NOMO-1 (cell line): ENCODE measurements around the gene LBHD2.
A peak's percentile ranks its signal among the peaks of the same experiment; 100 is the strongest.

Source experiments
- DNase-seq, 2 experiments: peaks; one replicate each; lab custom pipeline; 2025; ENCODE audit not compliant: unreplicated experiment in 2 of 2; lab: John Stamatoyannopoulos, UW

Gene LBHD2

GRCh38 chr14:103067231-103067954 lies 16.6 kb upstream of the LBHD2 start:
- no peak for DNase-seq

GRCh38 chr14:103068351-103069073 lies 15.5 kb upstream of the LBHD2 start:
- no peak for DNase-seq

- DNase-seq, result no peak
Measured at GRCh38 chr14:103070263-103070885, 13.6 kb upstream of the LBHD2 start.

- no peak for DNase-seq
Measured at GRCh38 chr14:103070971-103071542, 13.0 kb upstream of the LBHD2 start.

GRCh38 chr14:103071544-103072251 lies 12.3 kb upstream of the LBHD2 start:
- DNase-seq, result peak in 1 of 2 experiments; percentile 4

- DNase-seq, result no peak
Measured at GRCh38 chr14:103072595-103073366, 11.2 kb upstream of the LBHD2 start.

GRCh38 chr14:103073367-103073875 lies 10.6 kb upstream of the LBHD2 start:
- no peak for DNase-seq

- DNase-seq, result no peak
Measured at GRCh38 chr14:103073876-103074728, 9.9 kb upstream of the LBHD2 start.

- no peak for DNase-seq
Measured at GRCh38 chr14:103074729-103075367, 9.2 kb upstream of the LBHD2 start.

GRCh38 chr14:103078420-103078749 lies 5.6 kb upstream of the LBHD2 start:
- peak; percentile 56 to 75 for DNase-seq

GRCh38 chr14:103078860-103079587 lies 5.0 kb upstream of the LBHD2 start:
- no peak for DNase-seq

GRCh38 chr14:103081951-103082350 lies 2.1 kb upstream of the LBHD2 start:
- DNase-seq, result no peak

GRCh38 chr14:103085106-103086091 lies 1.4 kb downstream of the LBHD2 start:
- DNase-seq, result no peak

- DNase-seq, result no peak
Measured at GRCh38 chr14:103086771-103087342, 2.8 kb downstream of the LBHD2 start.

GRCh38 chr14:103087343-103087835 lies 3.4 kb downstream of the LBHD2 start:
- DNase-seq, result no peak

GRCh38 chr14:103088921-103089320 lies 4.9 kb downstream of the LBHD2 start:
- DNase-seq, result no peak
